Activated naive CD4-positive, alpha-beta T cell treated with anti-CD3 and anti-CD28 coated beads, Interleukin-2, amount 10 ng/mL, durations not matched to agents 7 days and 5 days (primary cell): ENCODE measurements around the gene ATG2B.
"Not testable (repeated sequence)": the region's sequence is repeated elsewhere in the genome, so short reads cannot be mapped to it uniquely, and the experiment has no call there.

Experiments
- CTCF ChIA-PET: fragments of 350-600 bp; sonication (Branson Sonifier 250); formaldehyde crosslinking; loops from one replicate; lab custom pipeline; 2021; ENCODE audit warnings: antibody characterized with exemption; lab: Charles Lee
- DNase-seq: peaks from one replicate; pipeline ENCODE4 v3.0.0-alpha.2; 2020
- H3K27ac Mint-ChIP-seq: one replicate; pipeline ENCODE4 v1.8.0; 2021; ENCODE audit warnings: mild to moderate bottlenecking, moderate library complexity, mixed read lengths
- H3K27me3 Mint-ChIP-seq: one replicate; pipeline ENCODE4 v1.8.0; 2021; ENCODE audit warnings: mild to moderate bottlenecking, mixed read lengths
- H3K36me3 Mint-ChIP-seq: one replicate; pipeline ENCODE4 v1.8.0; 2021; ENCODE audit warnings: mixed read lengths
- H3K4me1 Mint-ChIP-seq: one replicate; pipeline ENCODE4 v1.8.0; 2021; ENCODE audit warnings: mixed read lengths
- H3K4me3 Mint-ChIP-seq: one replicate; pipeline ENCODE4 v1.8.0; 2021; ENCODE audit warnings: mild to moderate bottlenecking, moderate library complexity, mixed read lengths
- H3K9me3 Mint-ChIP-seq: one replicate; pipeline ENCODE4 v1.8.0; 2021; ENCODE audit warnings: mixed read lengths

ATG2B gene

DNA sequence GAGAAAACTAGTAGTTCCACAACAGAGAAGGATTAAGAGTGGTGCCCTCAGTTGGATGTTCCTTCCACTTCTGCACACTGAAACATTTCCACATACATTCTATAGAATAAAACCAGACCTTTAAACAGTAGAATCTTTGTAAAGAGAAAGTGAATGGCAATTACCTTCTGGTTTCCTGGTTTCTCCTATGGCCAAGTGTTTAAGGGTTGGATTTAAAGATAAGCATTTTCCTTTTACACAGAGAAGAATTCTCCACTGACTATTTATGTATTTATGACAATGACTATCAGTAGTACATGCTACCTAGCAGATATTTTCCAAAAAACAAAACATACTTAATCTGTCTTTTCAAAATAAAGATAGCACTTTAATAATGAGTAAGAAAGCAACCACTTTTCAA lies 3.2 kb downstream of the ATG2B start:
- Mint-ChIP-seq H3K36me3 (peaks cover 10% of the 10 kb centered on the region), H3K27ac (no peak overlapping the region), H3K4me3 (no peak overlapping the region), H3K27me3 (no peaks in the 10 kb centered on the region), H3K4me1 (peaks cover 33% of the 10 kb centered on the region), H3K9me3 (no peaks in the 10 kb centered on the region)
- CTCF ChIA-PET, result no interaction called here
- no peak for DNase-seq

DNA sequence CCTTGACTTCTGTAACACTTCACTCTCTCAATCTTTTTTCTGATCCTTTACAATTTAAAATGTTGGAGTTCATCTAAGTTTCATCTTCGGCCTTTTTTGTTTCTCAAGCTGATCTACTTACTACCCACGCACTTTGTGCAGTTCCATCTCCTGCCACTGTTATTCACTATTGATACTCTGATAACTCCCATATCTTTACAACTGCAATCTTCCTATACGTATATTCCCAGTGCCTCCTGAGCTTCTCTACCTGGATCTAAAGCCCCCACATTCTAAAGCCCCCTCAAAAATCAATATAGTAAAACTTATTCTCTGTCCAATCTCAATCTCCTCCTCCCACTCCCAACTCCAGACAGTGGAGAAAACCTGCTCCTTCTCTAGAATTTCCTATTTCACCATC lies 5.9 kb downstream of the ATG2B start:
- DNase-seq, result no peak
- Mint-ChIP-seq H3K36me3 (peaks cover 7% of the 10 kb centered on the region), H3K4me3 (no peak overlapping the region), H3K4me1 (peaks cover 23% of the 10 kb centered on the region), H3K9me3 (no peaks in the 10 kb centered on the region), H3K27ac (no peak overlapping the region), H3K27me3 (no peaks in the 10 kb centered on the region)
- CTCF ChIA-PET, result no interaction called here

DNA sequence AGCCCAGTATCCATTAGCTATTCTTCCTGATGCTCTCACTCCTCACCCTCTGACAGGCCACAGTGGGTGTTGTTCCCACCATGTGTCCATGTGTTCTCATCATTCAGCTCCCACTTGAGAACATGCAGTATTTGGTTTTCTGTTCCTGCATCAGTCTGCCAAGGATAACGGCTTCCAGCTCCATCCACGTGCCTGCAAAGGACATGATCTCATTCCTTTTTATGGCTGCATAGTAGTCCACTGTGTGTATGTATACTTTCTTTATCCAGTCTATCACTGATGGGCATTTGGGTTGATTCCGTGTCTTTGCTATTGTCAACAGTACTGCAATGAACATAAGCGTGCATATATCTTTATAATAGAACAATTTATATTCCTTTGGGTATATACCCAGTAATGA lies 8.9 kb downstream of the ATG2B start:
- H3K27me3 Mint-ChIP-seq, result no peaks in the 10 kb centered on the region
- peaks cover 5% of the 10 kb centered on the region for H3K36me3 Mint-ChIP-seq
- H3K4me3 Mint-ChIP-seq, result no peak overlapping the region
- CTCF ChIA-PET, result no interaction called here
- no peaks in the 10 kb centered on the region for H3K9me3 Mint-ChIP-seq
- H3K4me1 Mint-ChIP-seq, result peaks cover under 1% of the 10 kb centered on the region
- no peak overlapping the region for H3K27ac Mint-ChIP-seq
- DNase-seq, result no peak

DNA sequence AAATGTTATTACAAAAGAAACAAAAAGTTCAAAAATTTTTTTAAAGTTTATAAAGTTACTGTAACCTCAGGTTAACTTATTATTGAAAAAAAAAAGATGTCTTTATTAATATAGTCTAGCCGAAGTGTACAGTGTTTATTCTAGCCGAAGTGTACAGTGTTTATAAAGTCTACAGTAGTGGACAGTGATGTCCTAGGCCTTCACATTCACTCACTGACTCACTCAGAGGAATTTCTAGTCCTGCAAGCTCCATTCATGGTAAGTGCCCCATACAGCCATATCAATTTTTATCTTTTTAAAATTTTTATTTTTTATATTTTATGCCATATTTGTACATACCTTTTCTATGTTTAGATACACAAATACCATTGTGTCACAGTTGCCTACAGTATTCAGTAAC lies 10.4 kb downstream of the ATG2B start:
- Mint-ChIP-seq H3K9me3 (no peaks in the 10 kb centered on the region), H3K36me3 (peaks cover 7% of the 10 kb centered on the region)
- no peak for DNase-seq

DNA sequence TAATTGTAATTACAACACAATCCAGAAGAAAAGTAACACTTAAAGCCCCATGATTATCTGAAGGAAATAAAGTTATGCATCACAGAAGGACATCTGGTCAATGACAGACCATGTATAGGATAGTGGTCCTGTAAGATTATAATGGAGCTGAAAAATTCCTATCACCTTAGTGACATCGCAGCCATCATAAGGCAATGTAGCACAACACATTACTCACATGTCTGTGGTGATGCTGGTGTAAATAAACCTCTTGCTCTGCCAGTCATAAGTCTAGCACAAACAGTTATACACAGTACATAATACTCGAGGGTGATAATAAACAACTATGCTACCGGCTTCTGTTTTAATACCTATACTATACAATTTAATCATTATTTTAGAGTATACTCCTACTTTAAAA lies 11.2 kb downstream of the ATG2B start:
- CTCF ChIA-PET, result interaction anchor here (0.8 kb wide), 1 partner anchor 13 kb away, joined by 4 read pairs; no protein-coding TSS in a partner anchor
- no peak overlapping the region for H3K4me3 Mint-ChIP-seq
- peaks cover 3% of the 10 kb centered on the region for H3K36me3 Mint-ChIP-seq
- DNase-seq, result no peak
- H3K27ac Mint-ChIP-seq, result no peak overlapping the region
- no peaks in the 10 kb centered on the region for H3K4me1 Mint-ChIP-seq
- H3K9me3 Mint-ChIP-seq, result no peaks in the 10 kb centered on the region
- no peaks in the 10 kb centered on the region for H3K27me3 Mint-ChIP-seq

More for the DNA sequence above, 10.4 kb downstream of the ATG2B start:
- Mint-ChIP-seq H3K4me1 (no peaks in the 10 kb centered on the region), H3K4me3 (no peak overlapping the region), H3K27me3 (no peaks in the 10 kb centered on the region), H3K27ac (no peak overlapping the region)
- CTCF ChIA-PET, result interaction anchor here (0.8 kb wide), 1 partner anchor 12 kb away, joined by 4 read pairs; no protein-coding TSS in a partner anchor

DNA sequence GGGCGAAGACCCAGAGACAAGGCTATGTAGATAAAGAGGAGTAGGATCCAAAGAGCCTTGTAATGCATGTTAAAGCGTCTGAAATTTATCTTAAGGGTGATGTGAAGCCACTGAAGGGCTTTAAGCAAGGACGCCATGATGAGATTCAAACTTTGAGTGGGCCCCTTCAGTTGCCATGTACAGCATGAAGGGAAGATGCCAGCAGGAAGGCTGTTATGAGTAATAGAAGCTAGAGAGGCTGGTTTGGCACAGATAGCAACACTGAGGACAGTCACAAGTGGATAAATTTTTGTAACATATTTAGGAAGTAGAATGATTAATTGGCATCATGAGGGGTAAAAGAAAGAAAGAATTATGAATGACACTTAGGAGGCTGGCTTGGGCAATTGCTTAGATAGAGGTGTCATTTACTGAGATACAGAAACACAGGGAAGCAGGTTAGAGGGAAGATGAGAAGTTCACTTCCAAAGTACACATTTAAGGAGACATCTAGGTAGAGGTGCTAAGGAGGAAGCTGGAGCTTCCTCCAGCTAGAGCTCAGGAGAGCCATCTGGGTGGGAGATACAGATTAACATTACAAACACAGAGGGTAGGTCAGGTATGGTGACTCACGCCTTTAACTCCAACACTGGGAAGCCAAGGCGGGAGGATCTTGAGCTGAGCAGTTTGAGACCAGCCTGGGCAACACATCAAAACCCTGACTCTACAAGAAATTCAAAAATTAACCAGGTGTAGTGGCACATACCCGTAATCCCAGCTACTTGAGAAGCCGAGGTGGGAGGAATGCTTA lies 13.7 kb downstream of the ATG2B start:
- no peaks in the 10 kb centered on the region for H3K9me3 Mint-ChIP-seq
- no peak for DNase-seq
- no peak overlapping the region for H3K27ac Mint-ChIP-seq
- no peak overlapping the region for H3K4me3 Mint-ChIP-seq
- no peaks in the 10 kb centered on the region for H3K27me3 Mint-ChIP-seq
- no peaks in the 10 kb centered on the region for H3K4me1 Mint-ChIP-seq
- peaks cover 4% of the 10 kb centered on the region for H3K36me3 Mint-ChIP-seq
- CTCF ChIA-PET, result no interaction called here

DNA sequence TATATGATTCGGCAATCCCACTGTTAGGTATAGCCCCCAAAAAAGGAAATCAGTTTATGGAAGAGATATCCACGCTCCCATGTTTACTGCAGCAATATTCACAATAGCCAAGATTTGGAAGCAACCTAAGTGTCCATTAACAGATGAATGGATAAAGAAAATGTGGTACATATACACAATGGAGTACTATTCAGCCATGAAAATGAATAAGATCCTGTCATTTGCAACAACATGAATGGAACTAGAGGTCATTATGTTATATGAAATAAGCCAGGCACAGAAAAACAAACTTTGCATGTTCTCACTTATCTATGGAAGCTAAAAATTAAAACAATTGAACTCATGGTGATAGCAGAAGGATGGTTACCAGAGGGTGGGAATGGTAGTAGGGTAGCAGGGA lies 15.2 kb downstream of the ATG2B start:
- H3K36me3 Mint-ChIP-seq, CTCF ChIA-PET, H3K27ac Mint-ChIP-seq: not testable (repeated sequence)

DNA sequence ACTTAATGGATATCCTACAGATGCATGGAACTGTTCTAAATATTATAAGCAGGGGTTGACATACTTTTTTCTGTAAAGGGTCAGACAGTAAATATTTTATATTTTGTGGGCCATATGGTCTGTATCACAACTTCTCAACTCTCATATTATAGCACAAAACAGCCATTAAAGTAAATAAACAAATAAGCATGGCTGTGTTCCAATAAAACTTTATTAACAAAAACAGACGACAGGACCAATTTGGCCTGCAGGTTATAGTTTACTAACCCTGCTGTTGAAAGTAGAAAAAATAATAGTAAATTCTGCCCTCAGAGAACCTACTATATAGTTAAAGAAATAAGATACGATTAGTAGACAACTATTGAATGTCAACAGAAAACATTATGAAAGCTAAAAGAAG lies 17.5 kb downstream of the ATG2B start:
- Mint-ChIP-seq H3K4me1 (no peaks in the 10 kb centered on the region), H3K27ac (no peak overlapping the region), H3K27me3 (no peaks in the 10 kb centered on the region), H3K4me3 (no peak overlapping the region), H3K36me3 (peaks cover 8% of the 10 kb centered on the region), H3K9me3 (no peaks in the 10 kb centered on the region)
- DNase-seq, result no peak
- CTCF ChIA-PET, result no interaction called here

More for the DNA sequence above, 15.2 kb downstream of the ATG2B start:
- not testable (repeated sequence) for H3K9me3 Mint-ChIP-seq, H3K4me1 Mint-ChIP-seq, DNase-seq, H3K27me3 Mint-ChIP-seq, H3K4me3 Mint-ChIP-seq

DNA sequence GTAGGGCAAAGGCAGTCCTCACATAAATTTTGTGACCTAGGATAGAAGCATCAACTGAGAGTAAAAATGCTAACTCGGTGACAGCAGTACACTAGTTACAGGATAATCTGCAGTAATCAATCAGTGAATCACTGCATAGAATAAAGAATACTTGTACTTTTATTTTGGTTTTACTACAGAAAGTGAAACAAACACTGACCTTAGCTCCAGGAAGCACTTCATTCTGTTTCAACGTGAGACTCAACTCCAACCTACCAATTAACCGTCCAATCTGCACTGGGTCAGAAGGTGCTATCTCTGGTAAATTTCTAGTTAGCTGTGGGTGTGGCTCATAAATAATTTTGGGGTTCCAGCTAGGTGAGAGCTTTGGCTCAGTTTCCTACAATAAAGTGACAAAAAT lies 21.8 kb downstream of the ATG2B start:
- peaks cover 23% of the 10 kb centered on the region for H3K36me3 Mint-ChIP-seq
- H3K4me3 Mint-ChIP-seq, result no peak overlapping the region
- CTCF ChIA-PET, result no interaction called here
- no peaks in the 10 kb centered on the region for H3K27me3 Mint-ChIP-seq
- DNase-seq, result no peak
- no peaks in the 10 kb centered on the region for H3K4me1 Mint-ChIP-seq
- H3K27ac Mint-ChIP-seq, result no peak overlapping the region
- H3K9me3 Mint-ChIP-seq, result no peaks in the 10 kb centered on the region

DNA sequence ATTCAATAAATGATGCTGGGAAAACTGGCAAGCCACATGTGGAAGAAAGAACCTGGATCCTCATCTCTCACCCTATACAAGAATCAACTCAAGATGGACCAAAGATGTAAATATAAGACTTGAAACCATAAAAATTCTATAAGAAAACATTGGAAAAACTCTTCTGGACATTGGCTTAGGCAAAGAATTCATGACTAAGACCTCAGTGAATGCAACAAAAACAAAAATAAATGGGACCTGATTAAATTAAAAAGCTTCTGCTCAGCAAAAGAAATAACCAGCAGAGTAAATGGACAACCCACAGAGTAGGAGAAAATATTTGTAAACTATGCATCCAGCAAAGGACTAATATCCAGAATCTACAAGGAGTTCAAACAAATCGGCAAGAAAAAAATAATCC lies 24.6 kb downstream of the ATG2B start:
- H3K4me1 Mint-ChIP-seq, result no peaks in the 10 kb centered on the region
- H3K4me3 Mint-ChIP-seq, result no peak overlapping the region
- H3K36me3 Mint-ChIP-seq, result peaks cover 22% of the 10 kb centered on the region
- CTCF ChIA-PET, result interaction anchor here (0.6 kb wide), 1 partner anchor 228 kb away, joined by 3 read pairs; no protein-coding TSS in a partner anchor
- no peaks in the 10 kb centered on the region for H3K9me3 Mint-ChIP-seq
- DNase-seq, result no peak
- H3K27me3 Mint-ChIP-seq, result no peaks in the 10 kb centered on the region
- H3K27ac Mint-ChIP-seq, result no peak overlapping the region

DNA sequence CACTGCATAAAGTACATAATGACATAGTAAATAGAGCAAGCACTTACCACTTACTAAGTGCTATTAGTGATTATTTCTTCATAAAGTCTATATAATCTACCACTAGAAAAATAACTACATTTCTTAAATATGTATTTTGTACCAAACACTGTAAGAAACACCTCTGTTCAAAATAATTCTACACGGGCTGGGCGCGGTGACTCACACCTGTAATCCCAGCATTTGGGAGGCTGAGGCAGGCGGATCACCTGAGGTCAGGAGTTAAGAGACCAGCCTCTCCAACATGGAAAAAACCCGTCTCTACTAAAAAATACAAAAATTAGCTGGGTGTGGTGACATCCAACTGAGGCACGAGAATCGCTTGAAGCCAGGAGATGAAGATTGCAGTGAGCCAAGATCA lies 38.9 kb downstream of the ATG2B start:
- H3K36me3 Mint-ChIP-seq, result peaks cover 23% of the 10 kb centered on the region
- H3K4me1 Mint-ChIP-seq, result peaks cover 3% of the 10 kb centered on the region
- no peak for DNase-seq
- H3K4me3 Mint-ChIP-seq, result no peak overlapping the region
- no peaks in the 10 kb centered on the region for H3K27me3 Mint-ChIP-seq
- no peaks in the 10 kb centered on the region for H3K9me3 Mint-ChIP-seq
- CTCF ChIA-PET, result no interaction called here
- H3K27ac Mint-ChIP-seq, result no peak overlapping the region

DNA sequence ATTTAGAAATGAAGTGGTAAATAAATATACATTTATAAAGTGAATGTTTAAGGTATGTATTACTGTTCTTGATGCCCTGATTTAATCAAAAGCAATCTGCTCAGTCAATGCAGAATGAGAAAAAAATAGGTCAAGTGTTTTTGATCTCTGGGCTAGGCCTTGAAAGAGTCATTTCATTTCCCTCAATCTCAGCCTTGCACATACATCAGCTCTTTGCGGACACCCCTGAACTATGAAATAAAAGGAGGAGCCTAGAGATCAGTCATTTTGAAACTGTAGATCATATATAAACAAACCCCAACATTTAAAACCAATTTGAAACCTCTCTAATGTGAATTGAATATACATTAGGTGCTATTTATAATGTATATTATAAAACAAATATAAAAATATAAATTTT lies 42.5 kb downstream of the ATG2B start:
- H3K4me1 Mint-ChIP-seq, result peaks cover 3% of the 10 kb centered on the region

DNA sequence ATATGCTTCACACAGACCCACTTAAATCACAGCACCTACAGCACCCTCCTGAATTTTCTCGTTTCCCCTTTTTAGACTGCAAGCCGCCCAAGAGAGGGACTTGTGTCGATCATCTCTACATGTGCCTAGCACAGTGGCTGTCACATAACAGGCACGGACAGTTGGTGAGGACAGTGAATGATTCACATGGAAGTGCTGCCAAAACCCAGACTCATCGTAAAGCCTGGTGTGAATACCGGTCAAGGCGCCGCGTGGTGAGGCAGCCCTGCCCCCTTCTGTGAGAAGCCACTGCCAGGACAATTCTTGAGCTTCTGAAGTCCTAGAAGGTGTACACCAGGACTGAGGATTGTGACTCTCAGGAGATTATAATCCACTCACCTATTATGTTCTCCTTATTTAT lies 44.3 kb downstream of the ATG2B start:
- Mint-ChIP-seq H3K36me3 (peaks cover 43% of the 10 kb centered on the region), H3K4me1 (peaks cover 3% of the 10 kb centered on the region), H3K27me3 (no peaks in the 10 kb centered on the region), H3K4me3 (no peak overlapping the region), H3K27ac (no peak overlapping the region), H3K9me3 (no peaks in the 10 kb centered on the region)
- no peak for DNase-seq
- CTCF ChIA-PET, result no interaction called here

More for the DNA sequence above, 42.5 kb downstream of the ATG2B start:
- Mint-ChIP-seq H3K4me3 (no peak overlapping the region), H3K9me3 (no peaks in the 10 kb centered on the region), H3K36me3 (peaks cover 38% of the 10 kb centered on the region), H3K27ac (no peak overlapping the region), H3K27me3 (no peaks in the 10 kb centered on the region)
- CTCF ChIA-PET, result no interaction called here
- no peak for DNase-seq

DNA sequence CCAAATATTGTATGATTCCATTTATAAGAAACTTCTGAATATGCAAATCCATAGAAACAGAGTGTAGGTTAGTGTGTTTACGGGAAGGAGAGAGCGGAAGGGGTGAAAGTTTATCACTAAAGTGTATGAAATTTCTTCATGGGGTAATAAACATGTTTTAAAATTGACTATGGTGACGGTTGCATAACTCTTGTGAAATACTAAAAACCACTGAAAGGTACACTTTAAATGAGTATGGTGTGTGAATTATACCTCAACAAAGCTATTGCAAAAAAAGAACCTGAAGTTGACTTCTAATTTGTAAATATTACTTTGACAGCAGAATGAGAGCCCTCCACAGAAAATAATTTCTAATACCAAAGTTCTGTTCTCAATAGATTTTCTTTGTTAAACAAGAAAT lies 47.1 kb downstream of the ATG2B start:
- no peak for DNase-seq
- Mint-ChIP-seq H3K4me3 (no peak overlapping the region), H3K4me1 (peaks cover 3% of the 10 kb centered on the region), H3K36me3 (peaks cover 33% of the 10 kb centered on the region), H3K27me3 (no peaks in the 10 kb centered on the region), H3K9me3 (no peaks in the 10 kb centered on the region), H3K27ac (no peak overlapping the region)
- CTCF ChIA-PET, result no interaction called here

DNA sequence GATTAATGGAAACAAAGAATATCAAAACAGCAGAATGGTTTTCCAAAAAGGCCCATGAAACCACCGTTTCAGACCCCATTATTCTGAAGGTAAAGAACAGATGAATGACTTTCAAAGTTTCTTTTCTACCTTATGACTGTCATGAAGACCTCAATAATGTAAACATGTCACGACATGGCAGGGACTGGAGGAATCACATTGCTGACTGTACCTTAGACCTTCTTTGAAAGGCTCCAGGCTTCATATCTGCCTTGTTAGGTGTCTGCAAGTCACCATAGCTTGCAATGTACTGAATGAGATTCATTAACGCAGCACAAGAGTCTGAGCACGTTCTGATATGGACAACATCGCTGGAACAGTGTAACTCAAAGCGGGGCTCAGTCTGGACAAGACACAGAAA lies 52.2 kb downstream of the ATG2B start:
- H3K27ac Mint-ChIP-seq, result no peak overlapping the region
- no peaks in the 10 kb centered on the region for H3K4me1 Mint-ChIP-seq
- no peaks in the 10 kb centered on the region for H3K9me3 Mint-ChIP-seq
- H3K27me3 Mint-ChIP-seq, result no peaks in the 10 kb centered on the region
- CTCF ChIA-PET, result interaction anchor here (2.2 kb wide), 1 partner anchor 17 kb away, joined by 5 read pairs; no protein-coding TSS in a partner anchor
- DNase-seq, result no peak
- no peak overlapping the region for H3K4me3 Mint-ChIP-seq
- H3K36me3 Mint-ChIP-seq, result peaks cover 32% of the 10 kb centered on the region
